Hepatocyte (in vitro differentiated cells): ENCODE results near the gene CPSF4. TPM values are rescaled to one million over a fixed set of nuclear protein-coding genes. Genes with fewer than 3 reads are reported as not detected.

Experiments used
- DNase-seq: peaks from one replicate; pipeline ENCODE4 v3.0.0-alpha.2; 2016; ENCODE audit warnings: low spot score
- H2AFZ ChIP-seq: fragments of 200-600 bp; sonication (generic); 2 replicates; pipeline ENCODE4 v1.6.0; 2016; ENCODE audit warnings: antibody characterized with exemption, mild to moderate bottlenecking
- H3K27ac ChIP-seq: fragments of 200-600 bp; sonication (generic); 2 replicates; pipeline ENCODE4 v1.5.1; 2016; ENCODE audit warnings: mild to moderate bottlenecking
- H3K27me3 ChIP-seq: fragments of 200-600 bp; sonication (generic); 2 replicates; pipeline ENCODE4 v1.6.1; 2016
- H3K36me3 ChIP-seq: fragments of 200-600 bp; sonication (generic); replicated peaks from 2 replicates; pipeline ENCODE4 v1.5.1; 2016; ENCODE audit warnings: low read depth; ENCODE audit not compliant: insufficient read depth
- H3K4me1 ChIP-seq: fragments of 200-600 bp; sonication (generic); 2 replicates; pipeline ENCODE4 v1.5.1; 2016; ENCODE audit warnings: mild to moderate bottlenecking, moderate library complexity; ENCODE audit not compliant: insufficient read depth
- H3K4me2 ChIP-seq: fragments of 200-600 bp; sonication (generic); 2 replicates; pipeline ENCODE4 v1.6.0; 2016
- H3K4me3 ChIP-seq: fragments of 200-600 bp; sonication (generic); 2 replicates; pipeline ENCODE4 v1.5.1; 2016; ENCODE audit warnings: mild to moderate bottlenecking
- H3K79me2 ChIP-seq: fragments of 200-600 bp; sonication (generic); 2 replicates; pipeline ENCODE4 v1.6.0; 2017; ENCODE audit warnings: mild to moderate bottlenecking
- H3K9me2 ChIP-seq: fragments of 200-600 bp; sonication (generic); replicated peaks from 2 replicates; pipeline ENCODE4 v1.6.0; 2017; ENCODE audit warnings: mild to moderate bottlenecking; ENCODE audit not compliant: insufficient read depth
- H3K9me3 ChIP-seq: fragments of 200-600 bp; sonication (generic); 2 replicates; pipeline ENCODE4 v1.5.1; 2016; ENCODE audit warnings: low read depth, mild to moderate bottlenecking
- H4K20me1 ChIP-seq: fragments of 200-600 bp; sonication (generic); 2 replicates; pipeline ENCODE4 v1.6.0; 2016; ENCODE audit warnings: mild to moderate bottlenecking; ENCODE audit not compliant: insufficient read depth, poor library complexity, severe bottlenecking
- CTCF ChIP-seq: fragments of 200-600 bp; sonication (generic); IDR thresholded peaks from 2 replicates; pipeline ENCODE4 v1.5.1; 2016; ENCODE audit warnings: antibody characterized with exemption, mild to moderate bottlenecking; ENCODE audit not compliant: poor library complexity
- EZH2 ChIP-seq: fragments of 200-600 bp; sonication (generic); IDR thresholded peaks from 2 replicates; pipeline ENCODE4 v1.6.1; 2016; ENCODE audit warnings: antibody characterized with exemption, mild to moderate bottlenecking, borderline replicate concordance
- EZH2phosphoT487 ChIP-seq: fragments of 200-600 bp; sonication (generic); IDR thresholded peaks from one replicate; pipeline ENCODE4 v1.6.1; 2018; ENCODE audit warnings: antibody characterized with exemption, mild to moderate bottlenecking, low read depth, moderate library complexity; ENCODE audit not compliant: unreplicated experiment, severe bottlenecking
- WGBS: methylation state at CpG from one replicate; pipeline ENCODE4 v1.1.6; 2016; ENCODE audit warnings: low lambda C conversion rate; ENCODE audit errors: missing lambda C conversion rate; 5-methylcytosine and 5-hydroxymethylcytosine counted together
- polyA plus RNA-seq: library from polyadenylated mRNA; unstranded; fragments of >200 nt; fragmentation: Nextera tagmentation; extraction: Ambion mirVana; gene quantifications from 2 replicates; pipeline ENCODE4 v1.2.1, GENCODE V29; 2016
- total RNA-seq: library from RNA; depleted of rRNA; stranded (reverse); fragments of >200 nt; gene quantifications from 2 replicates; pipeline ENCODE4 v1.2.3, GENCODE V29; 2014

Gene CPSF4
- total and polyA plus RNA-seq, 2 experiments from 2014 or later = 35.1 to 37.6 TPM

GRCh38 chr7:99404977-99405320 lies 33.8 kb upstream of the CPSF4 start:
- Histone ChIP-seq H3K9me3 (no peaks in the 10 kb centered on the region), H3K4me1 (peaks cover 16% of the 10 kb centered on the region), H3K4me2 (no peak overlapping the region), H4K20me1 (peaks cover 31% of the 10 kb centered on the region), H3K9me2 (no peaks in the 10 kb centered on the region), H2AFZ (no peak overlapping the region), H3K27ac (no peak overlapping the region), H3K27me3 (no peaks in the 10 kb centered on the region), H3K79me2 (peaks cover 52% of the 10 kb centered on the region), H3K4me3 (no peak overlapping the region), H3K36me3 (no peaks in the 10 kb centered on the region)
- 98% methylated on average over 10 of the region's 10 CpGs for WGBS
- TF ChIP-seq CTCF (no peak), EZH2 (no peak), EZH2phosphoT487 (no peak)
- no peak for DNase-seq

- TF ChIP-seq EZH2 (no peak), EZH2phosphoT487 (no peak), CTCF (no peak)
- DNase-seq = no peak
- H3K4me2 ChIP-seq = peak overlapping the region; percentile 87
- H3K36me3 ChIP-seq = no peaks in the 10 kb centered on the region
- H3K4me3 ChIP-seq = no peak overlapping the region
- no peaks in the 10 kb centered on the region for H3K9me2 ChIP-seq
- H3K27ac ChIP-seq = no peak overlapping the region
- H2AFZ ChIP-seq = no peak overlapping the region
- no peaks in the 10 kb centered on the region for H3K9me3 ChIP-seq
- H4K20me1 ChIP-seq = peaks cover 31% of the 10 kb centered on the region
- H3K4me1 ChIP-seq = peaks cover 23% of the 10 kb centered on the region
- H3K79me2 ChIP-seq = peaks cover 68% of the 10 kb centered on the region
- no peaks in the 10 kb centered on the region for H3K27me3 ChIP-seq
- WGBS = 89% methylated on average over 1 of the region's 1 CpG
Observed at GRCh38 chr7:99406557-99406956, 32.2 kb upstream of the CPSF4 start.

GRCh38 chr7:99407872-99408378 lies 30.8 kb upstream of the CPSF4 start:
- TF ChIP-seq EZH2phosphoT487 = no peak
- TF ChIP-seq CTCF = no peak
- TF ChIP-seq EZH2 = no peak
- peak overlapping the region; percentile 87 for H3K4me2 ChIP-seq
- H3K27ac ChIP-seq = peak overlapping the region; percentile 95
- peaks cover 77% of the 10 kb centered on the region for H3K79me2 ChIP-seq
- peak overlapping the region; percentile 57 for H3K4me3 ChIP-seq
- H3K9me2 ChIP-seq = no peaks in the 10 kb centered on the region
- H2AFZ ChIP-seq = peak overlapping the region; percentile 72
- DNase-seq = peak; percentile 78
- no peaks in the 10 kb centered on the region for H3K9me3 ChIP-seq
- H3K36me3 ChIP-seq = no peaks in the 10 kb centered on the region
- H3K27me3 ChIP-seq = no peaks in the 10 kb centered on the region
- WGBS = 1% methylated on average over 28 of the region's 28 CpGs
- peaks cover 31% of the 10 kb centered on the region for H4K20me1 ChIP-seq
- peaks cover 23% of the 10 kb centered on the region for H3K4me1 ChIP-seq
